Measurements from ENCODE around the gene TIMM21.

GRCh38 chr18:74141667-74142066, 6.7 kb upstream of the TIMM21 start:
- TF ChIP-seq CTCF (IDR thresholded peaks at IDR 0.05; ENCODE audit: low read depth, low read length): no peak
- TF ChIP-seq POLR2A (IDR thresholded peaks at IDR 0.05; ENCODE audit: extremely low read depth, insufficient read length): no peak
- TF ChIP-seq MAX (IDR thresholded peaks at IDR 0.05; ENCODE audit: low read depth, low read length): no peak
- TF ChIP-seq MYC (IDR thresholded peaks at IDR 0.05; ENCODE audit: low read depth, low read length): no peak
